NCI-H2029 treated with DMSO at 0.1 percent for 48 hours (cell line): ENCODE results near the gene LRRC4C.
A peak's percentile ranks its signal among the peaks of the same experiment; 100 is the strongest.

ENCODE experiments used
- DNase-seq: peaks from one replicate; lab custom pipeline; 2025; lab: John Stamatoyannopoulos, UW

LRRC4C gene

DNA sequence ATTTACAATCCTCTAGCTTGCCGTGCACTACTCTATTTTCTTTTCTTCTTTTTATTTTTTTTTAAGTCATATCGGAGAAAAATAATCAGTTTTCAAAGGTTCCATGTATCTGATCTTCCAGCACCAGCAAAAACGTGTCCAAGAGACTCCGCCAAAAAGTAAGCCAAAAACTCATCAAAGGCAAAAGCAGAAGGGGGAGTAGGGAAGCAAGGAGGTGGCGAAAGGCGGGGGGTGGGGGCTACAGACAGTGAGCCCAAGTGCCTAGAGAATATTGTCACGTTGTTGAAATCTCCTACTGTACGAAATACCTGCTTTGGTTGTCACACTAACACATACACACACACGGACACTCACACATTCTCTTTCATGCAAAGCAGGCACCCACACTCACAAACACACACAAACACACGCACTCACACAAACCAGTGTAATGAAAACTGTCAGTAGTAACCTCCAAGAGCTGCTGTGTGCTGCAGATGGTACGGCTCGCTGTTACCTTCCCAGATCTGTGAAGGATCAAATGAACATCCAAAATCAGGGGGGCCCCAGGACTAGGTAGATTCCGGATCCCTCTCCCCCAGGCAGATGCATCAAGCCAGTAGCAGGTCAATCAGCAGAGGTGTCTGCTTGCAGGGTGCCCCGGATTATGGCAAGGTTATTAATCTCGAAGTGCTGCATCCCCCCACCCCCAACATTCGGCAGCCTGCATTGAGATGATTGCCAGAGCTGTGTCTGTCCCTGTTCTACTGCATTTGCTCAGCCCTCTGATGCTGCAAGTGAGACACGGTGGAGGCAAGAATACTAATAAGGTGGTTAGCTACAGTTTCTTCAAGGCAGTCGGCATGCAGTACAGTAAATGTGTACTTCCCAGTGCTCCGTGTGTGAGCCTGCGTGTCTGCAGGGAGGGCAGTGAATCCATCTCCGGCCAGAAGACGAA is at the start of gene LRRC4C:
Gene LRRC4C, minus strand, starts transcription at position 188 of the 937 bp plus-strand sequence.
- DNase-seq, result no peak

GRCh38 chr11:41508121-41508520 is 48.7 kb upstream of the LRRC4C start:
- no peak for DNase-seq

GRCh38 chr11:41499429-41499828 is 40.0 kb upstream of the LRRC4C start:
- no peak for DNase-seq

- no peak for DNase-seq
These were observed 39.3 kb upstream of the LRRC4C start for GRCh38 chr11:41498726-41499125.

GRCh38 chr11:41497974-41498373 is 38.5 kb upstream of the LRRC4C start:
- no peak for DNase-seq

DNA sequence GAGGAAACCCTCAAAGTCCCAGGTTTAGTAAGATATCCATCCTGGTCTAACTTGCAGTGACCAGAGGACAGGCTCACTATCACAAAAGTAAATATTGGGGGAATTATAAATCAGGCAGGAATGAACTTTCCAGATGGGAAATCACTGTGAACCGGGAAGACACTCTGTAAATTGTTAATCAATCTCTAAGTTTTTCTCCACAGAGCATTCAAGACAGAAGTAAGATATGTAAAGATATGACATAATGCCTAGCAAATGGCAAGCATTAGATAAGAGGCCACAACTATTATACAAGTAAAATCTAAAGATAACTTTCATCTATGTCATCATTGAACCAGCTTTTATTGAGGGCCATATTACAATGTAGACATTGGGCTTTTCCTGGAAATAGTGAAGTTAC is 35.3 kb upstream of the LRRC4C start:
- no peak for DNase-seq

- DNase-seq, result no peak
These were observed 27.0 kb upstream of the LRRC4C start for GRCh38 chr11:41486424-41486823.

- no peak for DNase-seq
These were observed 24.5 kb upstream of the LRRC4C start for GRCh38 chr11:41483956-41484355.

GRCh38 chr11:41479179-41479578 is 19.7 kb upstream of the LRRC4C start:
- no peak for DNase-seq

DNA sequence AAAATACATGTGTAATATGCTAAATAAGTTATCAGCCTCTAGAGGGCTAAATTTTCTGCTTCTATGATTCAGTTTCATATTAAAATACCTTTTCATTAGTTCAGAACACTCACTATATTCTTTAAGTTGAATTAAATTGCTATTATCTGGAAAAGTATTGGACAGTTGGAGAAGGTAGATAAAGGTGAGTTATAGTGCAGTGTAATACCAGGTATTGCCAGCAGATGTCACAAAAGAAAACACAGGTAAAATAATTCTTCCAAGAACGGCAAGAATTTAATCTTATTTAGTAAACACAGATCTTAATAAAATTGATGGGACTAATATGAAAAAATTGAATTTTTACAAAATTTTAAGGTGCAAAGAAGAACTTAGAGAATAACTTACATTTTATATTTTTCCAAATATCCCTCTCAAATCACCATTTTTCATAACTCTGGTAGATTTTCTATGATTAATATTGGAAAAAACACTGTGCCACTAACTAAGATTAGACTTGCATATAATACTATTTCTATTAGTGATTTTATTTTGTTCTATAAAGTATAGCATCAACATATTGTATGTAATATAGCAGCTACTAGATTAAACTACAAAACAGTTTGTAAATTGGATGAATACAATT is 1.7 kb upstream of the LRRC4C start:
- peak; percentile 2 for DNase-seq

DNA sequence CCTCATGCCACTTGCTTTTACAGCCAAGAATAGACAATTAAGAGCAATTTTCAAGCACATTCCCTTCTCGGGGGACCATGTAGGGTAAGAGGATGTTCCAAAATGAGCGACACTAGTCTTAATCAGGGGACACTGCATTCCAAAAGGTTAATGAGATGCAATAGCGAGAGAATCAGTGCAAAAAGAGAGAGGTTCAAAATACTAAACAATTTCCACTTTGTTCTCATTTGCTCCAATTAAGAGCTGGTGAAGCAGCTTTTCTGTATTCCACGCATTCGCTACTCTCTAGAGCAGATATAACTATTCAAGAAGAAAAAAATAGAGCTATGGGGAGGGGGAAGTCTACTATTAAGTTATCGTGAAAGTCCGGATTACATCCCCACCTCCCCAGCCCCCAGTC is 811 bp downstream of the LRRC4C start:
- no peak for DNase-seq

DNA sequence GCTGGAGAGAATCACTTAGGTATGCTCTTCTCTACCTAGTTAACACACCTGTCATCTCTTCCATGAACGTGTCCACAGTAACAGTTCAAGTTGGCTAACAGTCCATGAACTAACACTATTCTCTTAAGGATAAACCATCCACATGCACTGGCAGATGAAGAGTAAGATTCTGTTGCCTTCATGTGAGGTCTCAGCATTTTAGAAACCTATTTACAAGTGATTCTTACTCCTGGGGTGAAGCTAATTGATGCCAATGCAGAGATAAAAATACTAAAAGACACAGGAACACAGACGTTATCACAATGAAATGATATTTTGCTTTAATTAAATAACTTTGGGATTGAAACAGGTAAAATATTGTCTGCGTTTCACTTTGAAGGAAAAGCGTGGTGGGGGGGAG is 1.3 kb downstream of the LRRC4C start:
- DNase-seq, result no peak

GRCh38 chr11:41457216-41458014 is 2.0 kb downstream of the LRRC4C start:
- no peak for DNase-seq

DNA sequence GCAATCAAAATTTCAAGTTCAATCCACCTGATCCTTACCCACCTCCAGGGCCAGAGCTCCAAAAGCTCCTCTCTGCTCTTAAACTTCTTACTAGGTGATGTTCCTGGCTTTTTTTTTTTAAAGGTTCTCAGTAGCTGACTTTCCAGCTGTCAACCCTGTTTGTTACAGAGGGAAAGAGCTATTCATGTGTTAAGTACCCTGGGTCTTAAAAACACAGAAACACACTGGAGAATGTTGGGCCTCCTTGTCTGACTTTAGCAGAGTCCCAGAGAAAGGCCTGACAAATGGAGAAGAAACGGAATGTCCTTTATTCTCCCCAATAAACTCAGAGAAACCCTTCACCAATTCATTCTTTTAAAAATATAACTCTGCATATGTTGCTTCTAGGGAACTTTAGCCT is 3.2 kb downstream of the LRRC4C start:
- DNase-seq, result no peak

GRCh38 chr11:41451011-41451410 is 8.4 kb downstream of the LRRC4C start:
- DNase-seq, result no peak

DNA sequence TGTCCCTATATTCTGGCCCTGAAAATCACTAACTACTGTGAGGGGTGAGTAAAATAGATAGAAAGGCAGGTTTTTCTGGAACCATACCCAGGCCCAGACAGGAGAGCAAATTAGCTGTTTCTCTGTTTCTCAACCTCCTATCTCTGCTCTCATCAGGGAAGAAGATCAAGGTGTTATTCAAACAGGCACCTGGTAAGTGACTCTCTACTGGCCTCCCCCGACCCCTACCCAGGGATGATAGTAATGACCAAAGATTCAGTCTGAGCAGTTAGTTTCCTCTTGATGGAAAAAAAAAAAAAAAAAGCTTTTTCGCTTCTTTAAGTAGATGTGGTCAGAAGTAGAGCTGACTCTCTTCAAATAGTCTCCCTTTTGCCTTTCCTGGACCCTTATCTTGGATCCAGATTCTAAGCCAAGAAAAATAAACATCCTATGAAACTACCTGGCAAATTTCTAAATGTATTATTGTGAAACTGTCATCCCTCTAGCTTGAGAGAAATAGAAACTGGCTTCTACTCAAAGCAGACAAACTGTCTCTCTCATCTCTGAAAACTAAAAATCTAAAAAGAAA is 9.9 kb downstream of the LRRC4C start:
- DNase-seq, result no peak

DNA sequence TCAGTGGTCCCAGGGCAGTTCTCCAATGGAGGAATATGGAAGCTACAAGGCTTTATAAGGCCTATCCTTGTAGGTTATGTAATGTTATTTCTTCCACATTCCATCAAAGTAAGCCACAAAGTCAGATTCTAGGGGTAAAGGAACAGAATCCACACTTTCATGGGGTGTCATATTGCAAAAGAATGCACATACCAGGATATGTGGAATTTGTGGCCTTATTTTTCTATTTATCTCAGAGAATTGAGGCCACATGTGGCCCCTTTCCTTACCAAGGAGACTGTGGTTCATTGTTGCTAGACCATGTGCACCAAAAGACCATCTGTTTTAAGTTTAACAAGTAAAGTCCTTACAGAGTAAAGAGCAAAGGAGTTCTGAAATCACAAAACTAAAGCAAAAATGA is 12.9 kb downstream of the LRRC4C start:
- DNase-seq, result no peak

GRCh38 chr11:41446107-41446506 is 13.3 kb downstream of the LRRC4C start:
- no peak for DNase-seq

DNA sequence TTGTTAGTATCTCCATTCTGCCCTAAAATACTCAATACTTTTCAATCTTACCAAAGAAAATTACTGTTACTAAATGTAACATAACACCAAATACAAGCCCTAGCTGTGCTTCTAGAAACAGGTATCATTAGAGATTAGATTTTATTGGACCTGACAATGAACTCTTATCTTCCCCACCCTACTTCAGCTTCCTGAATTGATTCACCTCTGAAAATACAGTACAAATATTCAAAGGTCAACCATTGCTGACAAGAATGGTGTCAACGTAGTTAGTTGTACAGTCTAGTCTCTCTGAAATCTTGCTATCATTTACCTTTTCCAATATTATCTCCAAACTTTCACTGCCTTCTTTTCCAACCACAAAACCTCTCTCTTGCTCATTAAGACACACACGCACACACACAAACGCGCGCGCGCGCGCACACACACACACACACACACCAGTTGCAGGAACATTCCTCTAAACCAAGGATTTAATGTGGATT is 22.4 kb downstream of the LRRC4C start:
- no peak for DNase-seq

DNA sequence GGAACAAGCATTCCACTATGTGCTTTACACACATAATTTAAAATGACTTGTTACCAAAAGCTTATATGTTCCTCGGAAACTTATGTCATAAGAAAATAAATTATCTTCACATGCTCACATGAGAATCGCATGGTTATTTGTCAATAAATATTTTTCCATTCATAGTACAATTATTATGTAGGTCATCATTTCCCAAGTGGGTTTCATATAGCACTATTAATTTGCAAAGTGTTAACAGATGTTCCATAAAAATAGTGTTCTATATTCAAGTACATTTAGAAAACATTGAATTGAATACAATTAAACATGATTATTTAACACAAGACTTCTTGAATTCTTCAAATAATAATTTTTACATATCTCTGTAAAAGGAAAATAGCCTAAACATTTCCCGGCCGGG is 23.9 kb downstream of the LRRC4C start:
- no peak for DNase-seq

DNA sequence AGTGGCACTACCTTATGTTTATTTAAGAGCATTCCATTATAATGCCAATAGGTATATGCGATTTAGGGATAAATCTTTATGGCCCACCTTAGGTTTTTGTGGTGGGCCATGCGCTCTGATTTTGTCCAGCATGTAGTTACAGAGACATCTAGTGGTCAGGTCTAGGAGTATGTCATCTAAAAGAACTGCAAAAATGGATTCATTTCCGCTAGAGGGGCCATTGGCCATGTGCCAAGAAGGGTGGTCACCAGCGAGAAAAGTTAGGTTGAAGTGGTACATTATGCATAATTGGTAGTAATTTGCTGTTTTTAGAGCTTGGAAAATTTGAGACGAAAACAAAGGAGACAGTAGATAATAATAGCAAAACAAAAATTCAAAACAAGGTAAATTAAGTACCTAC is 27.7 kb downstream of the LRRC4C start:
- no peak for DNase-seq

GRCh38 chr11:41419901-41420300 is 39.6 kb downstream of the LRRC4C start:
- no peak for DNase-seq
